K562 (cell line): Measurements from ENCODE around the gene FAM186B.

Source experiments
- HIVEP1 ChIP-seq: fragments of 250-450 bp; sonication (Bioruptor Pico); IDR thresholded peaks from 2 replicates; pipeline ENCODE4 v1.4.0; 2020; ENCODE audit warnings: mild to moderate bottlenecking
- HNRNPUL1 ChIP-seq: fragments of 200-400 bp; formaldehyde crosslinking; IDR thresholded peaks from 2 replicates; pipeline ENCODE4 v1.6.1; 2017; ENCODE audit warnings: low read length
- MAFG ChIP-seq: fragments of 450-650 bp; conservative IDR thresholded peaks from 2 replicates; pipeline ENCODE4 v1.6.1; 2016; ENCODE audit warnings: missing genetic modification characterization, missing compliant biosample characterization
- SETDB1 ChIP-seq: IDR thresholded peaks from one replicate; pipeline ENCODE4 v1.6.1; 2012; ENCODE audit warnings: low read length, control low read depth, inconsistent platforms
- ZKSCAN8 ChIP-seq: fragments of 200-800 bp; sonication (Bioruptor generic); IDR thresholded peaks from 2 replicates; pipeline ENCODE4 v1.6.1; 2016; ENCODE audit warnings: missing genetic modification characterization, missing compliant biosample characterization
- ZNF121 ChIP-seq: sonication (generic); formaldehyde crosslinking; conservative IDR thresholded peaks from 2 replicates; pipeline ENCODE4 v1.8.0; 2022; ENCODE audit warnings: missing genetic modification reagents
- ZNF274 ChIP-seq: IDR thresholded peaks from 2 replicates; pipeline ENCODE4 v1.6.1; 2011; ENCODE audit warnings: low read depth, mild to moderate bottlenecking, low read length, moderate library complexity, borderline replicate concordance
- TF ChIP-seq, protein P1 (sequence below): sonication (generic); formaldehyde crosslinking; IDR thresholded peaks from 2 replicates; pipeline ENCODE4 v1.8.1; 2023; ENCODE audit warnings: mild to moderate bottlenecking, missing genetic modification reagents
- TF ChIP-seq, protein P2 (sequence below), 3 experiments: fragments of 200-800 bp in 1 of 3; fragments of 250-450 bp in 1 of 3; fragments of 450-650 bp in 1 of 3; sonication (Bioruptor Pico) in 1 of 3; sonication (Bioruptor generic) in 1 of 3; formaldehyde crosslinking in 1 of 3; IDR thresholded peaks; 2 replicates each; pipeline versions ENCODE4 v1.6.1 to v1.8.0; 2016 to 2022; ENCODE audit warnings: mild to moderate bottlenecking in 2 of 3, missing genetic modification characterization in 2 of 3, missing compliant biosample characterization in 1 of 3, moderate library complexity in 1 of 3
- TF ChIP-seq, protein P3 (sequence below): fragments of 250-450 bp; sonication (Bioruptor Pico); IDR thresholded peaks from 2 replicates; pipeline ENCODE4 v1.4.0; 2020

DNA sequence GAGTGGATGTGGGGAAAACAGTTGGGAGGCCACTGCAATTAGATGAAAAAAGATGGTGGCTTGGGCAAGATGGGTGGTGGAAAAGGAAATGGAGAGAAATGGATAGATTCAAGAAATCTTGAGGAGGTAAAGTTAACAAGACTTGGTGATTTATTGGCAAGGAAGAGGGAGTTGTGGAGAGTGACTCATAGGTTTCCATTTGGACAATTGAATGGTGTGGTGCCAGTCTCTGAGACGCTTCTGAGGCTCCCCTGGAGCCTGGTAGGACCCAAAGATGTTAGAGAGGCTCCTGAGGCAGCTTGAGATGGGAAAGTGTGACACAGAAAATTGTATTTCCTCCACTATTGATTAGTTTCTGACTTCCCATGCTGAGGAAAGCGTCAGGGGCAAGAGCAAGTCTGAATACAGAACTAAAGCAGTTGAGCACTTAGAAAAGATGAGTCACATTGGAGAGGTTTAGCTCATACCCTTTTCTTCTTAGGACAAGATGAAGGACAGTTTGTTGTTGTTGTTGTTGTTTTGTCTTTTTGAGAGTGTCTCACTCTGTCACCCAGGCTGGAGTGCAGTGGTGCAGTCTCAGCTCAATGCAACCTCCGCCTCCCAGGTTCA lies 22.4 kb upstream of the FAM186B start:
- TF ChIP-seq, protein P1, sequence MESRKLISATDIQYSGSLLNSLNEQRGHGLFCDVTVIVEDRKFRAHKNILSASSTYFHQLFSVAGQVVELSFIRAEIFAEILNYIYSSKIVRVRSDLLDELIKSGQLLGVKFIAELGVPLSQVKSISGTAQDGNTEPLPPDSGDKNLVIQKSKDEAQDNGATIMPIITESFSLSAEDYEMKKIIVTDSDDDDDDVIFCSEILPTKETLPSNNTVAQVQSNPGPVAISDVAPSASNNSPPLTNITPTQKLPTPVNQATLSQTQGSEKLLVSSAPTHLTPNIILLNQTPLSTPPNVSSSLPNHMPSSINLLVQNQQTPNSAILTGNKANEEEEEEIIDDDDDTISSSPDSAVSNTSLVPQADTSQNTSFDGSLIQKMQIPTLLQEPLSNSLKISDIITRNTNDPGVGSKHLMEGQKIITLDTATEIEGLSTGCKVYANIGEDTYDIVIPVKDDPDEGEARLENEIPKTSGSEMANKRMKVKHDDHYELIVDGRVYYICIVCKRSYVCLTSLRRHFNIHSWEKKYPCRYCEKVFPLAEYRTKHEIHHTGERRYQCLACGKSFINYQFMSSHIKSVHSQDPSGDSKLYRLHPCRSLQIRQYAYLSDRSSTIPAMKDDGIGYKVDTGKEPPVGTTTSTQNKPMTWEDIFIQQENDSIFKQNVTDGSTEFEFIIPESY (CRISPR knock-in tag) = no peak
- TF ChIP-seq ZNF121 (CRISPR knock-in tag) = no peak
- TF ChIP-seq SETDB1 = no peak
- no peak for TF ChIP-seq HIVEP1 (CRISPR knock-in tag)
- TF ChIP-seq MAFG = no peak
- TF ChIP-seq, protein P2, sequence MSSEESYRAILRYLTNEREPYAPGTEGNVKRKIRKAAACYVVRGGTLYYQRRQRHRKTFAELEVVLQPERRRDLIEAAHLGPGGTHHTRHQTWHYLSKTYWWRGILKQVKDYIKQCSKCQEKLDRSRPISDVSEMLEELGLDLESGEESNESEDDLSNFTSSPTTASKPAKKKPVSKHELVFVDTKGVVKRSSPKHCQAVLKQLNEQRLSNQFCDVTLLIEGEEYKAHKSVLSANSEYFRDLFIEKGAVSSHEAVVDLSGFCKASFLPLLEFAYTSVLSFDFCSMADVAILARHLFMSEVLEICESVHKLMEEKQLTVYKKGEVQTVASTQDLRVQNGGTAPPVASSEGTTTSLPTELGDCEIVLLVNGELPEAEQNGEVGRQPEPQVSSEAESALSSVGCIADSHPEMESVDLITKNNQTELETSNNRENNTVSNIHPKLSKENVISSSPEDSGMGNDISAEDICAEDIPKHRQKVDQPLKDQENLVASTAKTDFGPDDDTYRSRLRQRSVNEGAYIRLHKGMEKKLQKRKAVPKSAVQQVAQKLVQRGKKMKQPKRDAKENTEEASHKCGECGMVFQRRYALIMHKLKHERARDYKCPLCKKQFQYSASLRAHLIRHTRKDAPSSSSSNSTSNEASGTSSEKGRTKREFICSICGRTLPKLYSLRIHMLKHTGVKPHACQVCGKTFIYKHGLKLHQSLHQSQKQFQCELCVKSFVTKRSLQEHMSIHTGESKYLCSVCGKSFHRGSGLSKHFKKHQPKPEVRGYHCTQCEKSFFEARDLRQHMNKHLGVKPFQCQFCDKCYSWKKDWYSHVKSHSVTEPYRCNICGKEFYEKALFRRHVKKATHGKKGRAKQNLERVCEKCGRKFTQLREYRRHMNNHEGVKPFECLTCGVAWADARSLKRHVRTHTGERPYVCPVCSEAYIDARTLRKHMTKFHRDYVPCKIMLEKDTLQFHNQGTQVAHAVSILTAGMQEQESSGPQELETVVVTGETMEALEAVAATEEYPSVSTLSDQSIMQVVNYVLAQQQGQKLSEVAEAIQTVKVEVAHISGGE (CRISPR knock-in tag; IDR thresholded peaks at IDR 0.05) = no peak
- TF ChIP-seq, protein P3, sequence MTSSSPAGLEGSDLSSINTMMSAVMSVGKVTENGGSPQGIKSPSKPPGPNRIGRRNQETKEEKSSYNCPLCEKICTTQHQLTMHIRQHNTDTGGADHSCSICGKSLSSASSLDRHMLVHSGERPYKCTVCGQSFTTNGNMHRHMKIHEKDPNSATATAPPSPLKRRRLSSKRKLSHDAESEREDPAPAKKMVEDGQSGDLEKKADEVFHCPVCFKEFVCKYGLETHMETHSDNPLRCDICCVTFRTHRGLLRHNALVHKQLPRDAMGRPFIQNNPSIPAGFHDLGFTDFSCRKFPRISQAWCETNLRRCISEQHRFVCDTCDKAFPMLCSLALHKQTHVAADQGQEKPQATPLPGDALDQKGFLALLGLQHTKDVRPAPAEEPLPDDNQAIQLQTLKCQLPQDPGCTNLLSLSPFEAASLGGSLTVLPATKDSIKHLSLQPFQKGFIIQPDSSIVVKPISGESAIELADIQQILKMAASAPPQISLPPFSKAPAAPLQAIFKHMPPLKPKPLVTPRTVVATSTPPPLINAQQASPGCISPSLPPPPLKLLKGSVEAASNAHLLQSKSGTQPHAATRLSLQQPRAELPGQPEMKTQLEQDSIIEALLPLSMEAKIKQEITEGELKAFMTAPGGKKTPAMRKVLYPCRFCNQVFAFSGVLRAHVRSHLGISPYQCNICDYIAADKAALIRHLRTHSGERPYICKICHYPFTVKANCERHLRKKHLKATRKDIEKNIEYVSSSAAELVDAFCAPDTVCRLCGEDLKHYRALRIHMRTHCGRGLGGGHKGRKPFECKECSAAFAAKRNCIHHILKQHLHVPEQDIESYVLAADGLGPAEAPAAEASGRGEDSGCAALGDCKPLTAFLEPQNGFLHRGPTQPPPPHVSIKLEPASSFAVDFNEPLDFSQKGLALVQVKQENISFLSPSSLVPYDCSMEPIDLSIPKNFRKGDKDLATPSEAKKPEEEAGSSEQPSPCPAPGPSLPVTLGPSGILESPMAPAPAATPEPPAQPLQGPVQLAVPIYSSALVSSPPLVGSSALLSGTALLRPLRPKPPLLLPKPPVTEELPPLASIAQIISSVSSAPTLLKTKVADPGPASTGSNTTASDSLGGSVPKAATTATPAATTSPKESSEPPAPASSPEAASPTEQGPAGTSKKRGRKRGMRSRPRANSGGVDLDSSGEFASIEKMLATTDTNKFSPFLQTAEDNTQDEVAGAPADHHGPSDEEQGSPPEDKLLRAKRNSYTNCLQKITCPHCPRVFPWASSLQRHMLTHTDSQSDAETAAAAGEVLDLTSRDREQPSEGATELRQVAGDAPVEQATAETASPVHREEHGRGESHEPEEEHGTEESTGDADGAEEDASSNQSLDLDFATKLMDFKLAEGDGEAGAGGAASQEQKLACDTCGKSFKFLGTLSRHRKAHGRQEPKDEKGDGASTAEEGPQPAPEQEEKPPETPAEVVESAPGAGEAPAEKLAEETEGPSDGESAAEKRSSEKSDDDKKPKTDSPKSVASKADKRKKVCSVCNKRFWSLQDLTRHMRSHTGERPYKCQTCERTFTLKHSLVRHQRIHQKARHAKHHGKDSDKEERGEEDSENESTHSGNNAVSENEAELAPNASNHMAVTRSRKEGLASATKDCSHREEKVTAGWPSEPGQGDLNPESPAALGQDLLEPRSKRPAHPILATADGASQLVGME (CRISPR knock-in tag) = no peak
- no peak for TF ChIP-seq HNRNPUL1
- TF ChIP-seq ZNF274 = no peak
- no peak for TF ChIP-seq ZKSCAN8 (CRISPR knock-in tag)
